ENCODE results near the gene ZNF839.
A peak's percentile ranks its signal among the peaks of the same experiment; 100 is the strongest.
"Not testable (repeated sequence)": the region's sequence is repeated elsewhere in the genome, so short reads cannot be mapped to it uniquely, and the experiment has no call there.

ZNF839 gene

DNA sequence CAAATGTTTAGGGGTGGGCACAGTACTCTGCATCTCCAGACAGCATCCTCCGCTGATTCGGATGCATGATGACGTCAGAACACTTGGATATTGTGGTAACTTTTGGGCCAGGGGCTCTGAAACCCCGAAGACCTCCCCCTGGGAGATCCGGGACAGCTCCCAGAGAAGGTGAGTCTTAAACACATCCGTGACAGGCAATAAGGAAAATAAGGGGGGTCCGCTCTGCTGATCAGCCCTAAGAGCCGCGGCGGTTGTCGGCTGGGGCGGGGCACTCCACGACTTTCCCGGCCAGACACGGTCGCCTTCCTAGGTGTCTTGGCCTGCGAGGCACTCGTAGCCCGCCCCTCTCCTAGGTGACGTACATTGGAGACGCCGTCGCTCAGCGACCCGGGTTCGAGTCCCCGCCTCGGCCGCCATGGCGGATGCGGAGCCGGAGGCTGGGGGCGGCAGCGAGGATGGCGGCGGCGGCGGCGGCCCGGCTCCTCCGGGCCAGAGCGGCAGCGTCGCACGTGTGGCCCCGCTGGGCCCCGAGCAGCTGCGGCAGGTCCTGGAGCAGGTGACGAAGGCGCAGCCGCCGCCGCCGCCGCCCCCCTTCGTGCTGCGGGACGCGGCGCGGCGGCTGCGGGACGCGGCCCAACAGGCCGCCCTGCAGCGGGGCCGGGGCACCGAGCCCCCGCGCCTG is at the start of gene ZNF839:
TSS of gene ZNF839 (plus strand) at position 396 of the 682 bp plus-strand sequence. CDS start at position 416, 20 bp downstream.
- peak; percentile 89 for DNase-seq

DNA sequence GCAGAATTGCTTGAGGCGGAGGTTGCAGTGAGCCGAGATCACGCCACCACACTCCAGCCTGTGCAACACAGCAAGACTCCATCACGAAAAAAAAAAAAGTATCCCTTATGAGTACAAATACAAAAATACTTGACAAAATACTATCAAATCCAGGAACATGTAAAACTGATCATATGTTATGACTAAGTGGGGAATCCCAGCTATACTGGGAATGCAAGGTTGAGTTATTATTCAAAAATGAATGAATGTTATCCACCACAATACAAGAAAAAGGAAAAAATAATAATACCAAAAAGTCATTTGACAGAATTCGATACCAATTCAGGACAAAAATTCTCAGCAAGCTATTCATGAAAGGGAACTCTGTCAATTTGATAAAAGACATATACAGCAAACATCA is 47.2 kb upstream of the ZNF839 start:
- DNase-seq, result no peak

DNA sequence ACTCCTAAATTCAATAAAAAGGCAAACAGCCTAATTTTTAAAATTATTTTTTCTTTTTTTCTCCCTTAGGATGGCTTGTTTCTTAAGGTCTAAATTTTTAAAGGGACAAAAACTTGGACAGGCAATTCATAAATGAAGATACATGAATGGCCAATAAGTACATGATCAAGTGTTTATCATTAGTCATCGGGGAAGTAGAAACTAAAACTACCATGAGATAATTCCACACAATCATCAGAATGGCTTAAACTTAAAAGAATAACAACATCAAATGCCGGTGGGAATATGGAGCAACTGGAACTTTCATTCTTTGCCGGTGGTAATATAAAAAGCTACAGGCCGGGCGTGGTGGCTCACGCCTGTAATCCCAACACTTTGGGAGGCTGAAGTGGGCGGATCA is 43.7 kb upstream of the ZNF839 start:
- DNase-seq, result no peak

DNA sequence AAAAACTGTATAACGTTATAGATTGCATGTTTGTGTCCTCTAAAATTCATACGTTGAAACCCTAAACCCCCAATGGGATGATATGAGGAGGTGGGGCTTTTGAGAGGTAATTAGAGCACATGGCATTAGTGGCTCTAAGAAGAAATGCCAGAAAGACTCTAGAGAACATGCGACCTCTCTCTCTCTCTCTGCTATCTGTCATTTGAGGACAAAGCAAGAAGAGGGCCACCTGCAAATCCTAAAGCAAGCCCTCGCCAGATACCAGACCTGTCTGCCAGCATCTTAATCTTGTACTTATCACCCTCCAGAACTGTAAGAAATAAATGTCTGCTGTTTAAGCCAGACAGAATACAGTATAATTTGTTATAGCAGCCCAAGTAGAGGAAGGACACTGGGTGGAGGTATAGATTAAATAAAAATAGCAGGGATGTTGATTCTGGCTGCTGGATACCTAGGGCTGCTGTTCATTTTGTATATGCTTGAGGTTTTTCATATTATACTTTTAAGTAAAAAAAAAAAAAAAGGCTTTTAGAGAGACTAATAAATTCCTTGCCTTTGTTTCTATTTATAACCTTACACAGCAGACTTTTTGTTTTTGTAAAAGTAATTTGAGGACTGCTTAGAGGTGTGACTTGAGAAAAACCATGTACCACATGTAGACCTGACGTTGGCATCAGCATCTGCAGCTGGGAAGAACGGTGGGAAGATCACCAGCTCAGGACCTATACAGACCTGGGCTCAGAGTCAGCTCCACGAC is 41.5 kb upstream of the ZNF839 start:
- no peak for DNase-seq

DNA sequence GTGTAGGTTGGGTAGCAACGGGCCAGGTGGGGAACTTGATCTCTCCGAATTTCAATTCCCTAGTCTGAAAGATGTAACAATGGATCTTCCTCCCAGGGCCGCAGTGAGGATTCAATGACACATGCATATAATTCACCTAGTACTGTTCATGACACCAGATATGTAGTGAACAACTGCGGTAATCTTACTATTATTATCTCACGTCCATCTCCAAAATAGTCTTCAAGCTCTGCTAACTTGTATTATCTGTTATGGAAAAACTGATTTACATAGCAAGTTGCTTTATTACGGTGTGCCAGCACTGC is 41.0 kb upstream of the ZNF839 start:
- no peak for DNase-seq

DNA sequence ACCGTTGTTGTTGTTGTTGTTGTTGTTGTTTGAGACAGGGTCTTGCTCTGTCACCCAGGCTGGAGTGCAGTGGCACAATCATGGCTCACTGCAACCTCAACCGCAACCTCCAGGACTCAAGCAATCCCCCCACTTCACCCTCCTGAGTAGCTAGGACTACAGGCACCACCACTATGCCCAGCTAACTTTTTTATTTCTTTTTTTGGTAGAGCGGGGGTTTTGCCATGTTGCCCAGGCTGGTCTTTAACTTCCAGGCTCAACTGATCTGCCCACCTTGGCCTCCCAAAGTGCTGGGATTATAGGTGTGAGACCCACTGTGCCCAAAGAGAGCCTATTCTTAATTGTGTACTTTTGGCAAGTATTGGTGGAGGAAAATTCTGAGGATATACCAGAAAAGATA is 40.3 kb upstream of the ZNF839 start:
- no peak for DNase-seq

DNA sequence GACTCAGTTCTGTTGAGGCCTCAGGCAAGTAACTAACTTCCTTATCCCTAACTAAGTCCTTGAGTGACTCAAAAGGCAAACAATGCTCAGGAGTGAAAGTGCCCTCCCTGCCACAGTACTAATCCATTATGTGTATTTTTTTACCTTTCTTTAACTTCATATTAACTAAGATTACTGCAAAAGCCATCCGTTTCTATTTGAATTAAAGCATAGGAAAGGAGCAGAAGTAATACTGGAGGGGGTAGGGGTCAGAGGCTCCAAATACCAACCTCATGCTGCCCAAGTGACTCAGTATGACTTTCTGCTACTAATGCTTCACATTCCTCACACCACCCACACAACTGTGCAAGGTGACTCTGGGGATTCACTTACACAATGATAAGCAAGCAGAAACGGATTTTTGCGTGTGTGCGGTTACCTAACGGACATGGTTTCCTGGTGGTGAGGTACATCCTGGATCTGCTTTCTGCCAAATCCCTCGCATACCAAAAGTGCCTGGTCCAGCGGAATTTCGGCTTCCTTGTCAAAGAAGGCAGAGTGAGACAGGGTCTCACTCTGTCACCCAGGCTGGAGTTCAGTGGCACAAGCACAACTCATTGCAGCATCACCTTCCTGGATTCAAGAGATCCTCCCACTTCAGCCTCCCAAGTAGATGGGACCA is 39.7 kb upstream of the ZNF839 start:
- no peak for DNase-seq

DNA sequence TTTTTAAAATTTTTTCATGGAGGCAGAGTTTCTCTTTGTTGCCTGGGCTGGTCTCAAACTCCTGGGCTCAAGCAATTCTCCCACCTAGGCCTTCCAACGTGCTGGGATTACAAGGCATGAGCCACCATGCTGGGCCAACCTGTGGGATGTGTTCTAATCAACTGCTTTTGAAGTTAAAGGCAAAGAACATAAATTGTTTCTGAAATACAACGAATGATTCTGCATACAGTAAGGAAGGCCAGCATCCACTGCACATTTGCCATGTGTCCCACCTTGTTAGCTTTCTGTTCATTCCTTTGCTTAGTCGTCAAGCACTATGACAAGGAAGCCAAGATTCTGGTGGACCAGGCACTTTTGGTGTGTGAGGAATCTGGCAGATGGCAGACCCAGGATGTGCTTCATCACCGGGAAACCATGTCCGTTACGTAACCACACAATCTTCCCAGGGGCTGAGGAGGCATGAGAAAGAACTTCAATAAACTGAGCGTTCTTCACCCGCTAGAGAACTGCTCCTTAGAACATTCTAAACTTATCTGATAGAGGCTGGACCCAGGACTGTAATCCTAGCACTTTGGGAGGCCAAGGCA is 39.1 kb upstream of the ZNF839 start:
- no peak for DNase-seq

DNA sequence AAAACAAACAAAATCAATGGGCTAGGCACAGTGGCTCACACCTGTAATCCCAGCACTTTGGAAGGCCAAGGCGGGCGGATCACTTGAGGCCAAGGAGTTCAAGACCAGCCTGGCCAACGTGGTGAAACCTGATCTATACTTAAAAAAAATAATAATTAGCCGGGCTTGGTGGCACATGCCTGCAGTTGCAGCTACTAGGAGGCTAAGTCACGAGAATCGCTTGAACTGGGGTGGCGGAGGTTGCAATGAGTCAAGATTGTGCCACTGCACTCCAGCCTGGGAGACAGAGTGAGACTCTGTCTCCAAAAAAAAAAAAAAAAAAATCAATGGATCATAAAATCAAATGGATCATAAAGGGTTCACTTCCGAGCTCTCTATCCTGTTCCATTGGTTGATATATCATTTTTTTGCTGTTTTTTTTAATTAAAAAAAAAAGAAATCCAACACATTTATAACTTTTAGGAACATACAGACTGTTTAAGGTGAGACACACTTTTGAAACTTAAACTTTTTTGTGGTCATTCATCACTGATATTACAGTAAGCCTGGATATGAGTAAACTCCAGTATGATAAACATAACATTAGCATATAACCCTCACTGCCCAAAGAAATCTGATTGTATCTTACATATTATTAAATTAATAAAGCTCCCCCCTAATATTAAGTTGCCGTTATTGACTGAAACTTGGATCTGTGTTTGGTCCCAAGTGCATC is 36.6 kb upstream of the ZNF839 start:
- no peak for DNase-seq

DNA sequence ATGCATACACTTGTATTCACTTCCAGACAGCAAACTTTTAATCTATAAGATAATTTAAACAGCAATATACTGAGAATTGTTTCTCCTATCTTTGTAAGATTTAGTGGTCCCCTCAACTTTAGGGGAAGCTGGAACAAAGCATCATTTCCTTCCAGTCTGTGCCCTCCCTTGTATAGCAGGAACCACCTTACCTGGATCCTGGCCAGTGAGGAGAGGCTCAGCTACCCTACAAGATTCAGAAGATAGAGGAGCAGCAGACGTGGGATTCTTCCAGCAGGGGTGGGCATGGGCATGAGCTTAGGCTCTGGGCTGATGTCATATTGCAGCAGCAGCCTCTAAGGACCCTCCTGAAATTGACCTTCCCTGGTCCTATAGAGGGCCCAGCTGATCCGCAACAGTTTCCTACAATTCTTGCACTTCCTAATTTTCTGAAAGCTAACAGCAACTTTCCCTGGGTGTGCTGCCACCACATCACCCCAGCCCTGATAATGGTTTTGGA is 35.9 kb upstream of the ZNF839 start:
- DNase-seq, result no peak

DNA sequence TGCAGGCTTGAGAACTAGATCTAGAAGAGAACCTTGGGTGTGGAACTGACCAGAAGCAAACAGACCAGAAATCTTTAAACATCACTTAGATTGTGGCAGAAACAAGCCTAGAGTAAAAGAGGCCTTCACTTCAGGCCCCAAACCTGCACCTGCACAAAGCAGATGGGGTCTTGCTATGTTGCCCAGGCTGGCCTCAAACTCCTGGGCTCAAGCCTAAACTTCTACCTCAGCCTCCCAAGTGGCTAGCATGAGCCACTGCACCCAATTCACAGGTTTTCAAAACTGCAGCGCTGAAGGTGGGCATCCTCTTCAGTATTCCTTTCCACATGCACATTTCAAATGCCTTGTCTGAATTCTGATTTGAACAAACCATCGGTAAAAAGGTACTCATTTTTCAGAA is 34.4 kb upstream of the ZNF839 start:
- no peak for DNase-seq

DNA sequence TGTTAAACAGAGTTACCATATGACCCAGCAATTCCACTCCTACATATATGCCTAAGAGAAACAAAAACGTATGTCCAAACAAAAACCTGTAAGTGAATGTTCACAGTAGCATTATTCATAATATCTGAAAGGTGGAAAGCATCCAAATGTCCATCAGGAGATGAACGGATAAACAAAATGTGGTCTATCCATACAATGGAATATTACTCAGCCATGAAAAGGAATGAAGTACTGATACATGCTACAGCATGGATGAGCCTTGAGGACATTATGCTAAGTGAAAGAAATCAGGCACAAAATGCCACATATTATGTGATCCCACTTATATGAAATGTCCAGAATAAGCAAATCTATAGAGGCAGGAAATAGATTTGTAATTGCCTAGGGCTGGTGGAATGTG is 31.4 kb upstream of the ZNF839 start:
- no peak for DNase-seq

DNA sequence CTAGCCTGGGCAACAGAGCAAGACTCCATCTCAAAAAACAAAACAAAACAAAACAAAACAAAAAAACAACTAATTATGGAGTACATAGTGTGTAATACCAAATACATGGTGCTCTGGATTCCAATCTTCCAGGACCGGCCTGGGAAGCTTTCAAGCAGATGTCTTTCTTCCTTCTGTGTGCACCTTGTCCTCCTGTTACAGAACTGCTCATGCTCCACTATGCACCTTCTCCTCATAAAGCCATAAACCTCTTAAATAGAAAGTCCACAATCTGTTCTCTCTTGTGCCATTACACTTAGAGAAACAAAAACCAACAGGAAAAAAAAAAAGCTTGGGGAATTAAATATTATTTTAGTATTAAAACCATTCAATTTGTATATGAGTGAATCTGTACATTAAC is 27.1 kb upstream of the ZNF839 start:
- no peak for DNase-seq

DNA sequence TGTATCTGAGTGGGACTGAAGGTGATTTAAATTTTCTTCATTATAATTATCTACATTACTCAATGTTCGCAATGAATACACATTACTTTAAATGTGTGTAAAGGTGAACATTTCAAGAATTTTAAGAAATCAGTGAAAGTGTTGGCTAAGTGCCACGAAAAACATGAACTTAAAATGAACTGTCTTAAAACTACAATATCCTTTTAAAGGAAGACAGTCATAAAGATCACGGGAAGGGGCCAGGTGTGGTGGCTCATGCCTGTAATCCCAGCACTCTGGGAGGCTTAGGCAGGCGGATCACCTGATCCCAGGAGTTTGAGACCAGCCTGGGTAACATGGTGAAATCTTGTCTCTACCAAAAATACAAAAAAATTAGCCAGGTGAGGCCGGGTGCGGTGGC is 25.8 kb upstream of the ZNF839 start:
- DNase-seq, result no peak

DNA sequence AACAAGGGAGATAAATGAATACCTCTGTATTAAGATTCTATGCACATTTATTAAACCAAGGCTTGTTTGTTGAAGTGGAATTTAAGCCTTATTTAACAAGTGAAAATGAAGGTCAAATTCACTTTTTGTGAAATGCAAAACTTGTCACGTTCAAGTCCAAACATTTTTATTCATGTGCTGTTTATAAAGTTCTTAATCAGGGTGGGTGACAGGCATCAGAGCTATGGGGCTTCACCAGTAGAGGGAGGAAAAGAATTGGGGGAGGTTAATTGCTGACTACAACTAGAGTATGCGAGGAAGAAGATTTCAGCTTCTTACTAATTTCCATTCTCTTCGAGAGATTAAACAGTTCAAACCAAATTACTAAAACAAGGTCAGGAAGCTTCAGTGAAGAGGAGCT is 24.3 kb upstream of the ZNF839 start:
- DNase-seq, result no peak

DNA sequence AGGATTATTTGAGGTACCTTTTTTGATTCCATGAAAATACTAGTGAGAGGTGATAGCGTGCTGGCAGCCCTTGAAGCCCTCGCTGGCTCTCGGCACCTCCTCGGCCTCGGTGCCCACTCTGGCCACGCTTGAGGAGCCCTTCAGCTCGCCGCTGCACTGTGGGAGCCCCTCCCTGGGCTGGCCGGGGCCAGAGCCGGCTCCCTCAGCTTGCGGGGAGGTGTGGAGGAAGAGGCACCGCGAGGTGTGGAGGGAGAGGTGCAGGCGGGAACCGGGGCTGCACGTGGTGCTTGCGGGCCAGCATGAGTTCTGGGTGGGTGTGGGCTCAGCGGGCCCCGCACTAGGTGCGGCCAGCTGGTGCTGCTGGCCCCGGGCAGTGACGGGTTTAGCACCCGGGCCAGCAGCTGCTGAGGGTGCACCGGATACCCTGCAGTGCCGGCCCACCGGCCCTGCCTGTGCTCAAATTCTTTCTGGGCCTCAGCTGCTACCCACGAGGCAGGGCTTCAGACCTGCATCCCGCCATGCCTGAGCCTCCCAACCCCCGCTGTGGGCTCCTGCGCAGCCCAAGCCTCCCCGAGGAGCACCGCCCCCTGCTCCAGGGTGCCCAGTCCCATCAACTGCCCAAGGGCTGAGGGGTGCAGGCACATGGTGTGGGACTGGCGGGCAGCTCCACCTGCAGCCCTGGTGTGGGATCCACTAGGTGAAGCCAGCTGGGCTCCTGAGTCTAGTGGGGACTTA is 21.9 kb upstream of the ZNF839 start:
- DNase-seq, result no peak

DNA sequence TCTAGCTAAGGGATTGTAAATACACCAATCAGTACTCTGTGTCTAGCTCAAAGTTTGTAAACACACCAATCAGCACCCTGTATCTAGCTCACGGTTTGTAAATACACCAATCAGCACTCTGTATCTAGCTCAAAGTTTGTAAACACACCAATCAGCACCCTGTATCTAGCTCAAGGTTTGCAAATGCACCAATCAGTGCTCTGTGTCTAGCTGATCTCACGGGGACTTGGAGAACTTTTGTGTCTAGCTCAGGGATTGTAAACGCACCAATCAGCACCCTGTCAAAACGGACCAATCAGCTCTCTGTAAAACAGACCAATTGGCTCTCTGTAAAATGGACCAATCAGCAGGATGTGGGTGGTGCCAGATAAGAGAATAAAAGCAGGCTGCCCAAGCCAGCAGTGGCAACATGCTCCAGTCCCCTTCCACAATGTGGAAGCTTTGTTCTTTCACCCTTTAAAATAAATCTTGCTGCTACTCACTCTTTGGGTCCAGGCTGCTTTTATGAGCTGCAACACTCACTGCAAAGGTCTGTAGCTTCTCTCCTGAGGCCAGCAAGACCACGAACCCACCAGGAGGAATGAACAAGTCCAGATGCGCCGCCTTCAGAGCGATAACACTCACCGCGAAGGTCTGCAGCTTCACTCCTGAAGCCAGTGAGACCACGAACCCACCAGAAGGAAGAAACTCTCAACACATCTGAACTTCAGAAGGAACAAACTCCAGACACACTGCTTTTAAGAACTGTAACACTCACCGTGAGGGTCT is 21.1 kb upstream of the ZNF839 start:
- DNase-seq, result not testable (repeated sequence)

DNA sequence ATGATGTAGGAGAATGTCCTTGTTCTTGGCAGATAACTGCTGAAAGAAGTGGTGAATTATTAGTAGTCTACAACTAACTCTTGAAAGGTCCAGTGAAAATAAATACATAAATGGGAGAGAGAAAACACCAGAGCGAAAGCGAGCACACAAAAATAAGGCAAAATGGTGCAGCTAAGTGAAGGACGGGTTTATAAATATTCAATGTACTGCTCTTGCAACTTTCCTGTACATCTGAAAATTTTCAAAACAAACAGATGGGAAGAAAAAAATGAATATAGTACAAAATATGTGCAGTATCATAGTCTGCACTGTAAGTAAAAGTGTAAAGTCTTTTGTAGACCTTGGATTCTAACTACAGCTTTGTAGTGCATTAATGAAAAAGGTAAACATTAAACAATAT is 15.9 kb upstream of the ZNF839 start:
- no peak for DNase-seq

DNA sequence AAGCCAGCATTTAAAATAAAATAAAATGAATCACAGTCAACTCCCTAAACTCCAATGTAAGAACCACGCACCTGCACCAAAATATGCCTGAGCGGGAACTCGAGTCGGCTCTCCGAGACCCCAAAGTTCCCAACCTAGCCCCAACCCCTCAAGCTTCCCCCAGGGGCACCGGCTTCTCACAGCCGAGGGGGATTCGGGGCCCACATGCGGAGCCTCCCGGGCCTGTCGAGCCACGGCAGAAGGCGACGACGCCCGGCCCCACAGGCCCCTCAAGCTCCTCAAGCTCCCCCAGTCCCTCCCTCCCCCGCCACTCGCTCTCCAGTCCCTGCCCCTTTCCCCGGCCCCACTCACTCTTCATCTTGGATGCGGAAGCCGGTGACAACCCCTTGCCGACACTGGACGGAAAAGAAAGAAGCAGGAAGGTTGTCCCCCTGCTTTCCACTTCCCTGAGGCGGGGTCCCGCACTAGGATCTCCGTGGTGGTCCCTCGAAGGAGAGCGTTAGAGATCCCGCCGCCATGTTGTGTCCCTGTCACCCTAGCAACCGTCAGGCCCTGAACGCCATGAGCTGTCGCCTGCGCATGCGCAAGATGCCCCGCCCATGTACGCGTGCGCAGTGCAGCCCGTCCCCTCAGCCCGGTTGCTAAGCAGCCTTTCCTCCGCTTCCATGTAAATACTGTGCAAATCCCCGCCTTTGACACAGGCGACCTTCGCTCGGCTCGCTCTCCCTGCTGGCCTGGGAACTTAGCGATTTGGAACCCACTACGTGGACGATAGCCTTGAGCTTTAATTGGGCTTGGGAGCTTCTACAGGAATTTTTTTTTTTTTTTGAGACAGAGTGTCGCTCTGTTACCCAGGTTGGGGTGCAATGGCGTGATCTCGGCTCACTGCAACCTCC is 14.7 kb upstream of the ZNF839 start, which contains the start of gene MOK:
TSS of gene MOK (minus strand) at position 554 of the 896 bp plus-strand sequence. CDS start at position 358, 196 bp downstream.
- peak; percentile 96 for DNase-seq

Measured in DMS79 (cell line).